ENCODE results near the gene RBM4. TPM values are rescaled to one million over a fixed set of nuclear protein-coding genes. Genes with fewer than 3 reads are reported as not detected.

The RBM4 gene
- total RNA-seq, 2 donors from 2014 or later = 61.2 to 84.0 TPM

DNA sequence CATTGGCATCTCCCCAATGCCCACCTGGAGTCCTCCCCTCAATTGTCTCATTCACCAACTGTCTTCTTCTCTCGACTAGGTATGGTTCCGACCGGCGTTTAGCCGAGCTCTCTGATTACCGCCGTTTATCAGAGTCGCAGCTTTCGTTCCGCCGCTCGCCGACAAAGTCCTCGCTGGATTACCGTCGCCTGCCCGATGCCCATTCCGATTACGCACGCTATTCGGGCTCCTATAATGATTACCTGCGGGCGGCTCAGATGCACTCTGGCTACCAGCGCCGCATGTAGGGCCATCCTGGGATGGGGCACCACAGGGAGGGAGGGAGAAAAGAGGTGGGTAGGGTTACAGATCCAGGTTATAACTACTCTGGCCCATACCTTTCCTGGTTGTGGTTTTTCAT, 12.1 kb upstream of the RBM4 start:
- no peak for DNase-seq (ENCODE audit: low spot score)
- no peaks in the 10 kb centered on the region for H3K9me3 ChIP-seq
- peaks cover 20 to 52% of the 10 kb centered on the region in 2 donors for H3K4me1 ChIP-seq (ENCODE audit: control insufficient read depth in 1 of 2, low read depth in 2 of 2)
- no peak for ATAC-seq (ENCODE audit: insufficient number of reproducible peaks, low FRiP score, low read depth)
- H3K36me3 ChIP-seq = peaks cover 56% of the 10 kb centered on the region
- H3K4me3 ChIP-seq = no peak overlapping the region
- H3K27ac ChIP-seq = no peak overlapping the region
- TF ChIP-seq, protein P1, sequence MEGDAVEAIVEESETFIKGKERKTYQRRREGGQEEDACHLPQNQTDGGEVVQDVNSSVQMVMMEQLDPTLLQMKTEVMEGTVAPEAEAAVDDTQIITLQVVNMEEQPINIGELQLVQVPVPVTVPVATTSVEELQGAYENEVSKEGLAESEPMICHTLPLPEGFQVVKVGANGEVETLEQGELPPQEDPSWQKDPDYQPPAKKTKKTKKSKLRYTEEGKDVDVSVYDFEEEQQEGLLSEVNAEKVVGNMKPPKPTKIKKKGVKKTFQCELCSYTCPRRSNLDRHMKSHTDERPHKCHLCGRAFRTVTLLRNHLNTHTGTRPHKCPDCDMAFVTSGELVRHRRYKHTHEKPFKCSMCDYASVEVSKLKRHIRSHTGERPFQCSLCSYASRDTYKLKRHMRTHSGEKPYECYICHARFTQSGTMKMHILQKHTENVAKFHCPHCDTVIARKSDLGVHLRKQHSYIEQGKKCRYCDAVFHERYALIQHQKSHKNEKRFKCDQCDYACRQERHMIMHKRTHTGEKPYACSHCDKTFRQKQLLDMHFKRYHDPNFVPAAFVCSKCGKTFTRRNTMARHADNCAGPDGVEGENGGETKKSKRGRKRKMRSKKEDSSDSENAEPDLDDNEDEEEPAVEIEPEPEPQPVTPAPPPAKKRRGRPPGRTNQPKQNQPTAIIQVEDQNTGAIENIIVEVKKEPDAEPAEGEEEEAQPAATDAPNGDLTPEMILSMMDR (IDR thresholded peaks at IDR 0.05) = no peak
- H3K27me3 ChIP-seq (replicated peaks; ENCODE audit: insufficient read depth) = no peaks in the 10 kb centered on the region

DNA sequence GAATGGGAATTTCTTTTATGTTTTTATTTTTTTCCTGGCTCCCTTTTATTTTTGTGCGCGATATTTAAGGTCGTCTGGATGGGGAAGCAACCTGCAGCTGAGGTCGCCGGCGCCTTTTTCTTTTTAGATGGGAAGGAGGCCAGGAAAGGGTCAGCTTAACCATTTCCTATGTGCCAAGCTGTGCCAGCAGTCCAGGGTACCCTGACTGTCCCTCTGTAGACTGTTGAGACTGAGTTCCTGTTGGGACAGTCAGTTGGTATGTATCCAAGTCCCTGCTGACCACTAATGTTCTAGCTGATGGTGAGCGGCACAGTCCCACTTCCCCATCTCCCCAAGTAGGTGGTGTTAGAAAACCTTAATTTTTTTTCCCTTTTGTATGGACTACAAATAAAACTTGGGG, 11.6 kb upstream of the RBM4 start:
- Histone ChIP-seq H3K9me3 (no peaks in the 10 kb centered on the region), H3K4me1 (ENCODE audit: control insufficient read depth in 1 of 2, low read depth in 2 of 2) (peaks cover 17 to 46% of the 10 kb centered on the region in 2 donors), H3K27ac (no peak overlapping the region), H3K36me3 (peaks cover 56% of the 10 kb centered on the region), H3K4me3 (no peak overlapping the region), H3K27me3 (replicated peaks; ENCODE audit: insufficient read depth) (no peaks in the 10 kb centered on the region)
- TF ChIP-seq, protein P1 (IDR thresholded peaks at IDR 0.05) = no peak
- no peak for ATAC-seq (ENCODE audit: insufficient number of reproducible peaks, low FRiP score, low read depth)
- DNase-seq (ENCODE audit: low spot score) = no peak

DNA sequence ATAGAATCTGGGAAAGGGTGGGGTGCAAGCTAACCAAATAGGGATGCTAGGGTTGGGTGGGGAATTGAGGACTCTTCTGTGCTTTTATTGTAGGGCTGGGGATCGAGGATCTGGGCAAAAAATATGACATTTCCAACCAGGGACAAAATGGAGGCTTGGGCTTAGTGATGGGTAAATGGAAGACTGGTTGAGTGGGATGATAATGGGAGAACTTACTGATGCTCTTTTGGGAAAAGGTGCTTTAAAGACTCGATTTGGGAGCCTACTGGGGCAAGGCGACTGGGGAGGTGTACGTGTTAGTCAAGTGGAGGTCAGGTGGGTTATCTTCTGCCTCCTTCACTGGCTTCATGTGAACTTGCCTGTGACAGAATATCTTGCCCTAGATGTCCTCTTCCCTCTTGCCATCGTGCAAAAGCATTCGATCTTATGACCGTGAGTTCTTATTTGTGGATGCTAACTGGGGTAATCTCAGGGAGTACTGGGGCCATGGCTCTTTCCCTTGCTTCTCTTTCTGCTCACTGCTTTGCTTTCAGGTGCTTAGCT, 10.4 kb upstream of the RBM4 start:
- H3K9me3 ChIP-seq = no peaks in the 10 kb centered on the region
- peaks cover 5 to 34% of the 10 kb centered on the region in 2 donors for H3K4me1 ChIP-seq (ENCODE audit: control insufficient read depth in 1 of 2, low read depth in 2 of 2)
- H3K27me3 ChIP-seq (replicated peaks; ENCODE audit: insufficient read depth) = no peaks in the 10 kb centered on the region
- H3K27ac ChIP-seq = no peak overlapping the region
- no peak overlapping the region for H3K4me3 ChIP-seq
- no peak for DNase-seq (ENCODE audit: low spot score)
- peaks cover 56% of the 10 kb centered on the region for H3K36me3 ChIP-seq
- no peak for ATAC-seq (ENCODE audit: insufficient number of reproducible peaks, low FRiP score, low read depth)
- TF ChIP-seq, protein P1 (IDR thresholded peaks at IDR 0.05) = no peak

DNA sequence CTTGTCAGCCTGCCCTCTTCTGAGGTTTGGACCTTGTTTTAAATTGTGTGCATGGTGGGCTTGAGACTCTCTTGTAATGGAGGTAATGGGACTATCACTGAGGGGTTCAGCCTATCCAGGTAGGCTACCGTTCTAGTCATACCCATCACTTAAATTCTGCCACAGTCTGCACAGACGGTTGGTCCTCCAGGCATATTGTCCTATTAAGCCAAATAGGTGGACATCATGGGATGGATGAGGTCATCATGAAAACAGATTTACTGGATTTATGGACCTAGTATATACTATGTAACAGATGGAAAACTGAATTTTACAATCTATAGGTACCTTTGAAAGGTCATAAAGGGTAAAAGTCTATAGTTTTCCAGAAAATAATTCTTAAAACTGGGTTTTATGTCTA, 9.1 kb upstream of the RBM4 start:
- H3K4me3 ChIP-seq = no peak overlapping the region
- H3K27me3 ChIP-seq (replicated peaks; ENCODE audit: insufficient read depth) = no peaks in the 10 kb centered on the region
- no peak overlapping the region for H3K27ac ChIP-seq
- no peak for ATAC-seq (ENCODE audit: insufficient number of reproducible peaks, low FRiP score, low read depth)
- peaks cover 3 to 22% of the 10 kb centered on the region in 2 donors for H3K4me1 ChIP-seq (ENCODE audit: control insufficient read depth in 1 of 2, low read depth in 2 of 2)
- H3K36me3 ChIP-seq = peaks cover 52% of the 10 kb centered on the region
- no peaks in the 10 kb centered on the region for H3K9me3 ChIP-seq
- DNase-seq (ENCODE audit: low spot score) = no peak
- TF ChIP-seq, protein P1 (IDR thresholded peaks at IDR 0.05) = no peak

DNA sequence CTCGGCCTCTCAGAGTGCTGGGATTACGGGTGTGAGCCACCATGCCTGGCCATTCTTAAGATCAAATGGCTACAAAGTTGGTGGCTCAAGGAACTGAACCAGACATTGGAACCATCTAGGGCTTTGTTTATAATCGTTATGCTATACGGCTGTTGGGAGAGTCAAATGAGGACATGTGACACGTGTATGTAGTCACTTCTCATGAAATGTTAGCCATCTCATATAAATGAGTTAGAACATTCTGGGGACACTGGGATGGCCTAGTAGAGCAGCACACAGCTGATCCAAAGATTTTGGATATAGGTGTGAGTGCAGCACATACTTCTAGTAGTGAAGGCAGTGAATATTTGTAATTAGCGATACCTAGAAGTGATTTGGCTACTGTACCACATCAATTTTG, 6.6 kb upstream of the RBM4 start:
- Histone ChIP-seq H3K4me3 (no peak overlapping the region), H3K27ac (no peak overlapping the region), H3K9me3 (no peaks in the 10 kb centered on the region), H3K4me1 (ENCODE audit: control insufficient read depth in 1 of 2, low read depth in 2 of 2) (peaks cover 3 to 5% of the 10 kb centered on the region in 2 donors), H3K36me3 (peaks cover 26% of the 10 kb centered on the region), H3K27me3 (replicated peaks; ENCODE audit: insufficient read depth) (no peaks in the 10 kb centered on the region)
- ATAC-seq (ENCODE audit: insufficient number of reproducible peaks, low FRiP score, low read depth) = no peak
- TF ChIP-seq, protein P1 (IDR thresholded peaks at IDR 0.05) = no peak
- no peak for DNase-seq (ENCODE audit: low spot score)

Measured in thoracic aorta (tissue), 2 donors.